GM10248 (cell line): Measurements from ENCODE around the gene ZFP90.
"Not testable (repeated sequence)": the region's sequence is repeated elsewhere in the genome, so short reads cannot be mapped to it uniquely, and the experiment has no call there.

ENCODE experiments used
- CTCF ChIA-PET: fragments of 300-600 bp; sonication (Branson Sonifier 250); formaldehyde crosslinking; extraction: SDS; loops from one replicate; lab custom pipeline; 2021; ENCODE audit warnings: antibody characterized with exemption; lab: Yijun Ruan, JAX
- POLR2A ChIA-PET: fragments of 350-650 bp; sonication (Branson Sonifier 250); formaldehyde crosslinking; extraction: SDS; loops from one replicate; lab custom pipeline; 2020; ENCODE audit warnings: antibody characterized with exemption; lab: Yijun Ruan, JAX
- DNase-seq: peaks from one replicate; pipeline ENCODE4 v3.0.0; 2012; ENCODE audit errors: extremely low spot score
- CTCF ChIP-seq: IDR thresholded peaks from 2 replicates; pipeline ENCODE4 v1.5.1; 2012; ENCODE audit warnings: mild to moderate bottlenecking, low read depth; ENCODE audit errors: extremely low read depth, missing control alignments, control extremely low read depth

The ZFP90 gene

DNA sequence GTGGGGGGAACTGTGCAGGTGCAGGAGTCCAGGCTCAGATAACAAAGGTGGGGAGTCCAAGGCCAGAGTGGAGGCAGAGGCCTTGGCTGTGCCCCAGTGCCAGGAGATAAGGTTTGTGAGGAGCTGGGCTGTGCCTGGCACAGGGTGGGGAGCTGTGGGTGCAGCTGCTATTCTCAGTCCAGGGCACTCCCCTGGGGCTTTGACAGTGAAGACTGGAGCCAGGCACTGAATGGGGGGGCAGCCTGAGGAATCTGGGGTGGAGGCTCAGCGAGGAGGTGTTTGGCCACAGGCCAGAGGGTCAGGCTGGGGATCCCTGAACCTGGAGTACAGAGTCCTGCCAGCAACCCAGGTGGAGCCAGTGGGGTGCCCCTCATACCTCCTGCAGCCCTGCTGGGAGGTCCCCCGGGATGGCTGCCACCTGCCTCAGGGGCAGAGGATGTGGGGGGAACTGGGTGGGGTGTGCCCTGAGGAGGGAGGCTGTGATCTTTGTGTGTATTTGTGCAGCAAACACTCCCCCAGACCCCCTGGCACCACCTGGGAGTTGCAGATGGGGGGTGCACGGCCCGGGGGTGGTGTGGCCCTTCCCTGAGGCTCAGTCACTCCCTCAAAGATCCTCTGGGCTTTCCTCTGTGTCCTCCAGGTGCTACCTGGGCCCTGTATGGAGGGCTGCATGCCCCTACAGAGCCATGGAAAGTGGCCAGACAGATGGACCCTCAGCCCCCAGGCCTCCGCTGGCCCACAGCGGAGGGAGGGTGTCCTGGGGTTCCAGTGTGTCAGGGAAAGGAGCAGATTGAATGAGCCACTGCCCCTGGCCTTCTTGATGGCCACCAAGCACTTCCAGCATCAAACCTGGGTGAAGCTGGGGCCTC, 46.3 kb upstream of the ZFP90 start:
- TF ChIP-seq CTCF, result no peak
- POLR2A ChIA-PET, result no interaction called here
- CTCF ChIA-PET, result interaction anchor here (0.7 to 1.2 kb wide), 3 partner anchors 28 to 48 kb away, joined by 3 read pairs; no protein-coding TSS in a partner anchor
- no peak for DNase-seq

DNA sequence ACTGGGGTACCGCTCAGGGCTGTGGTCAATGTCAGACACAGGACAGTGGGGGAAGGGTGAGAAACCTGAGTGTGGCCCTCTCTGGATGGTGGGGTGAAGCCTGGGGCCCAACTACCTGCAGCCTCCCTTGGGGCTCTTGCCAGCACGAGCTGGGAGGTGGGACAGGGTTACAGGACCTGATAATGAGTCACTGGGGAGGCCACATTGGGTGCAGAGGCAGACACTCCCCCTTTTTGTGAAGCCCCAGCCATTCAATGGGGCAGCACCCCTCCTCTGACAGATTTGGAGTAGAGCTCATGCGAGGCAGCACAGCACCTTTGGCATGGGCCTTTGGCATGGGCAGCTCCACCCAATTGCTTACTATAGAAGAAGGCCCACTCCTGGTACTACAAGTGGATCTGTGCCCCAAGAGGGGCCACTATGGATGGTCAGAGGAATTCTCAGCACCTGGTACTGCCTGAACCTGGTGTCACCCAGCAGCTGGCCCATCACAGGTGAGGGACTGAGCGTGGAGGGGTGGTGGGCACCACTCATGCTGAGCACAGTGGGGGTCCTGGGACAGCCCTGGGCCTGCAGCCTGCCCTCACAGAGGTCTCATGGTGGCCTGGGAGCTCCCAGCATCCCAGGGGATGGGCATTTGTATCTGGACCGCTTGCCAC, 45.5 kb upstream of the ZFP90 start:
- ChIA-PET CTCF (interaction anchor here (0.9 to 1.2 kb wide), 2 partner anchors 27 to 49 kb away, joined by 3 read pairs; no protein-coding TSS in a partner anchor), POLR2A (no interaction called here)
- DNase-seq, result no peak
- TF ChIP-seq CTCF, result no peak

DNA sequence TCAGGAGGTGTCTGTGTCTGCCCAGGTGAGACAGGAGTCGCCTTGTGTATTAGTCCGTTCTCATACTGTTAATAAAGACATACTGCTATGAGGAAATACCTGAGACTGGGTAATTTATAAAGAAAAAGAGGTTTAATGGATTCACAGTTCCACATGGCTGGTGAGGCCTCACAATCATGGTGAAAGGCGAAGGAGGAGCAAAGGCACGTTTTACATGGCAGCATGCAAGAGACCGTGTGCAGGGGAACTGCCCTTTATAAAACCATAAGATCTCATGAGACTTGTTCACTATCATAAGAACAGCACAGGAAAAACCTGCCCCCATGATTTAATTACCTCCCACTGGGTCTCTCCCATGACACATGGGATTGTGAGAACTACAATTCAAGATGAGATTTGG, 44.8 kb upstream of the ZFP90 start:
- POLR2A ChIA-PET, DNase-seq: not testable (repeated sequence)
- CTCF ChIA-PET, result interaction anchor here (1.1 to 1.2 kb wide), 2 partner anchors 26 to 49 kb away, joined by 3 read pairs; no protein-coding TSS in a partner anchor

DNA sequence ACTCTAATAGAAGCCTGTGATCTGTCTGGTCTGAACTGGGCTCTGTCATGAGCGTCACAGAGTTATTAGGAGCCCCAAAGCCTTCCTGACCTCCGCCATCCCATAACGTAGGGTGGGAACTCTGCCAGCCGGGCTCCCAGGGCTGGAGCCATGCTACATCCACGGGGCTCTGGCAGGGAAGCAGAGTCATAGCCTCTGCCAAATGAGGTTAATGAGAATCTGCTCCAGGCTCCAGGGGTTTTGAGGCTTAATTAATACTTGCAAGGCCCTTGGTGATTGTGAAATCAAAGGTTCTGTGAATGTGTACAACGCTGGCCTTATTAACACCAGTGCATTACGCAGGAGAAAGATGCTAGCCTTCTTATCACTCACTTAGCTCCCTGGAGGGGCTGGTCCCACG, 42.4 kb upstream of the ZFP90 start:
- POLR2A ChIA-PET, result no interaction called here
- TF ChIP-seq CTCF, result no peak
- DNase-seq, result no peak
- CTCF ChIA-PET, result interaction anchor here (1.4 kb wide), 1 partner anchor 24 kb away, joined by 4 read pairs; no protein-coding TSS in a partner anchor

DNA sequence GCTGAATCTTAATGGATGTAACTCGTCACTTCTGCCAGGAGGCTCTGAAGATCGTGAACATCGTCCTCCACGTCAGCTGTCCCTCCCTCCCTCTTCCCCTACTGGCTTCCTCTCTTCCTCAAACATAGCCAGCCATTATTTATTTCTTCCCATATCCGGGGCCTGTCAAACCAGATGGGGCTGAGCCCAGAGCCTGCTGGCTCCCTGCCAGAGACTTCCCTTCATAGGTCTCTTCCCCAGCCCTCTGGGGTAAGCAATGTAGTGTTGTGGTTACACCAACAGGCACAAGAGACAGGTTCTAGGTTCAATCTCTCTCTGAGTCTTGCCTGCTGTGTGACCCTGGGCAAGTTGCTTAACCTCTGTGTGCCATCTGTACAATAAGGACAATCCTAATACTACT, 40.1 kb upstream of the ZFP90 start:
- ChIA-PET POLR2A (no interaction called here), CTCF (interaction anchor here (0.8 to 0.9 kb wide), 2 partner anchors 11 to 22 kb away, joined by 3 read pairs; no protein-coding TSS in a partner anchor)
- no peak for TF ChIP-seq CTCF
- DNase-seq, result no peak

- ChIA-PET CTCF (interaction anchor here (1.0 kb wide), 1 partner anchor 17 kb away, joined by 3 read pairs; no protein-coding TSS in a partner anchor), POLR2A (interaction anchor here (0.5 kb wide), 1 partner anchor 877 kb away, joined by 3 read pairs; no protein-coding TSS in a partner anchor)
- no peak for DNase-seq
- TF ChIP-seq CTCF, result no peak
Measured at GRCh38 chr16:68503334-68503733, 35.8 kb upstream of the ZFP90 start.
